A549 treated with AZD9567 at 1 μM for 4 hours (cell line): ENCODE results near the gene H2AZ1. TPM values are rescaled to one million over a fixed set of nuclear protein-coding genes. Genes with fewer than 3 reads are reported as not detected.

Source experiments
- total RNA-seq: library from RNA; stranded (reverse); fragments of 200-300 nt; extraction: Qiagen RNA extraction; gene quantifications from 5 replicates; pipeline ENCODE4 v1.2.3, GENCODE V29; 2022; ENCODE audit not compliant: insufficient read depth

Gene H2AZ1
- 640 to 713 TPM (median 659 TPM) in 5 replicates for total RNA-seq

DNA sequence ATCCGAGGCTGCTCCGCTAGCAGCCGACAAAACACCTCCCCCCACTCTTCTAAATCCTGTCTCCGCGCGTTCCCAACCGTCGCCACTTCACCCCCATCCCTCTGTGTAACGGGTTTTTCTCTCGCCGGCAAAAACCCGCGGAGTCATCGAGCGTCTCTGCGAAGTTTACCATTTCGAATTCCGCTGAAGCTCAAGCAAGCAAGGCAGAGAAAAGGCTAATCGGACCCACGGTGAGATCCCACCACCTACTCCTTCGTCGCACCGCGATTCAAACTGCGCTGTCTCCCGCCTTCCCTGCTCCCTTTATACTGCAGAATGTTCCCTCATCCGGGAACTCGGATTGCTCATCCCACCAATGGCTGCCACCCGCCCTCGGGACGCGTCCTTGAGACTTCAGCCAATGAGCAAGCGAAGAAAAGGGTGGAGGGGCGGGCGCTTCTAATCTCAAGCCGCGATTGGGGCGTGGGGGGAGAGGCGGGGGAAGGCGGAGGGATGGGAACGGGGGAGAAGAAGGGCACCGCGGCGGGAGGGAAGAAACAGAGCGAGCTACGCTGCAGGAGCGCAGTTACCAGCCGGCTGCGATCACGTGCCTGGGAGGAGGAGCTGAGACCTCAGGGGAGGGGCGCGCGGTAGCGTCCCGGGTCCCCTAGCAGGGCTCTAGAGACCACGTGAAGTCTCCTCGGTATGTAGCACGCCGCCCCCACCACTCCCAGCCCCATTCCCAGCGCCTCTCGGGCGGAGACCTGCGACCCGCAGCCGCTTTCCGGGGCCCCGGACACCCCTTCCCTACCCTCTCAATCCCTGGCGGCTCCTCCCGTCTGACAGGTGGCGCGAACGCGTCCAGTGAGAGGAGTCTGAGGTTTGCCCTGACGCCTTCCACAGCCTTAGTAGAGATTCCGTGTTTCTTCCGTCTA lies at the start of gene H2AZ1:
H2AZ1 (minus strand) TSS at position 277 of the 914 bp plus-strand sequence; CDS start at position 172, 105 bp downstream.

DNA sequence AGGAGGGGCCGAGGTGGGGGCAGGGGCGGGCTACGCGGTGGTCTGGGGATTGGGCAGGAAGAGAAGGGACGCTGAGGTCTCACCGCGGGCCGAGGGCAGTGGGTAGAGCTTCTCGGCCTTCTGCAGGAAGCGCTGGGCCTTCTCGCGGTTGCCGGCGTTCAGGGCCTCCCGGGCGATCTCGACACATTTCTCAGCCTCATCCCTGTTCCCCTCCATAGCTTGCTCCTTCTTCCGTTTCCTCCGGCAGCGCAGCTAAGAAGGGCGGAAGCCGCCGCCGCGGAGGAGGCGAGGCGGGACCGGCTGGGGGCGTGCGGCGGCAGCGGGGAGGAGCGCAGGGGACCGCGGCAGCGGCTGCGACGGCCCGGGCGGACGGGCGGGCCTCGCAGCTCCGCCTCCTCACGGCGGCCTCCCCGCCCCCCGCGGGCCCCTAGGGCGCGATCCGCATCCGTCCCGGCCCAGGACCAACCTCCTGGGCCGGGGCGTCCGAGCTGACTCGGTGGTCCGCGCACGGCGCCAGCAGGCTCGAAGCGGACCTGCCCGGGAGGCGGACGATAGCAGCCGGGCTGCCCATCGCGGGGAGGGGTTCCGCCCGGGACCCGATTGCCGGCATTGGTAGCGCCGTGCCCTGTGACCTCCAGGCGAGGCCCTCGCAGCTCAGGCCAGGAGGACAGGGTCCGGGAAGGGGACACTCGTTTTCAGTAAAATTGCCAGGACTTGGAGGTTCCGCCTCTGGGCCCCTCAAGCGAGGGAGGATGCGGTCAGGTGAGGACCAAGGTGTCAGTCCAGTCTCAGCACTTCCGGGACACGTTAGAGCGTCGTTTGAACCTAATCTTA lies 3.5 kb downstream of the H2AZ1 start, which contains the start of gene DNAJB14:
DNAJB14 (minus strand) TSS at position 263 of the 834 bp plus-strand sequence; CDS start at position 216, 47 bp downstream.

Other genes with a start within 250 kb of the H2AZ1 start
- not detected in 5 replicates for gene DAPP1, start 133.4 kb downstream of the H2AZ1 start, total RNA-seq
- 28.0 to 31.9 TPM (median 30.1 TPM) in 5 replicates for gene LAMTOR3, start 55.8 kb downstream of the H2AZ1 start, total RNA-seq
- 10.7 to 16.7 TPM (median 15.2 TPM) in 5 replicates for gene DNAJB14, start 3.7 kb downstream of the H2AZ1 start, total RNA-seq
- 0.22 to 0.55 TPM (median 0.28 TPM) in 4 of 5 replicates, not detected in the other for gene DDIT4L, start 240.2 kb upstream of the H2AZ1 start, total RNA-seq